Measurements from ENCODE around the gene CAST.
"Not testable (repeated sequence)": the region's sequence is repeated elsewhere in the genome, so short reads cannot be mapped to it uniquely, and the experiment has no call there.

The CAST gene

DNA sequence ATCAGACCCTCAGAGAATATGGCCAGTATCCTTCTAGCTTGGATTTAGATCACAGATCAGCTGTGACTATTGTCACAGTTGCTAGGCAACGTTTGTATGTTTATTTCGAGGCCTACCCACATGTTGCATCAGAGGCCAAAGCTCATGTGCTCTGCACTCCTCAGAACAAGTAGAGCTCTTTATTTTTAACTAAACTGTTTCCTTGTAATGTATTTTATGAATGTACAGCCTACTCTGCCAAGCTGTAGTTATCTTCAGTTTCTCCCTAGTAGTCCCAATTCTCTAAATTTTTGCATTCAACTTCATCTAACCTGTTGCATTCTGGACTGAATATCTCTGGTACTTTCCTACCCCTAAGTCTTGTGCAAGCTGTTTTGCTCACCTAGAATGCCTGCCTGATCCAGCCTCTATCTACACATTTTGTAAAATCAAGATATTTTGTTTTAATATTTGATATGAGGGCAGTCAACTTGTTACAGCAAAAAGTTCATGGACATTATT, 52.8 kb downstream of the CAST start:
- peak; percentile 72 for DNase-seq (ENCODE audit: low read depth)

DNA sequence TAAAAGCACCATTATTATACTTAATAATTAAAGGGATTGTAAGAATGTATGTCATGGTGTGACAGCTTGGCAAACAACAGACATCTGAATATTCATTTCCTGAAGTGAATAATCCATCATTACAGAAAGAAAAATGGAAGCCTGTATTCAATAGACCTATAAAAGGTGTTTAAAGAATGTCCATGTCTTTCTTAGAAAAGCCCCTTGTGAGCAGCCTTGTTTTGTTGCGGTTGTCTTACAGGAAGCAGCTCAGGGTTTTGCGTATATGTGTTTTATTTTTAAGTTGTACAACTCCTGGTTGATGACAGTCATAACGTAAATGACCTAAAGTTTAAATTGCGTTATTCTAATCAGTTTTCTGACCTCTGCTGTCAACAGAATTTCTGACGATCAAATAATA, 53.8 kb downstream of the CAST start:
- no peak for DNase-seq (ENCODE audit: low read depth)

DNA sequence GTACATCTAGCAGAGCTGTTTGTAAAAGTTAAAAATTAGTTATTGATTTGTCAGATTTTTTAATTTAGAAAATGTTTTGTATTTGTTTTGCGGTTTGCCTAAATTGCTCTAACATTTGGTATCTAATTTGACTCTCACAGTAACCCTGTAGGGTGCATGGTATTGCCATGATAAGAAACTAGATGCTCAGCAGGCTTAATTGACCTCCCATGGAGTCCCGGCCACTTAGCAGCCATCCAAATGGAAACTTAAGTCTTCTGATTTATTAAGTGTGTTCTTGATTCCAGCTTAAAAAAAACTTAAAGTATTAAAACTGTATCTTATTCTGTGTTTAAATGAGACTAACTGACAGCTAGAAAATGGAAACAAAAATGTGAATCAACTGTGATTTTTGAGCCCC, 54.5 kb downstream of the CAST start:
- DNase-seq (ENCODE audit: low read depth): no peak

DNA sequence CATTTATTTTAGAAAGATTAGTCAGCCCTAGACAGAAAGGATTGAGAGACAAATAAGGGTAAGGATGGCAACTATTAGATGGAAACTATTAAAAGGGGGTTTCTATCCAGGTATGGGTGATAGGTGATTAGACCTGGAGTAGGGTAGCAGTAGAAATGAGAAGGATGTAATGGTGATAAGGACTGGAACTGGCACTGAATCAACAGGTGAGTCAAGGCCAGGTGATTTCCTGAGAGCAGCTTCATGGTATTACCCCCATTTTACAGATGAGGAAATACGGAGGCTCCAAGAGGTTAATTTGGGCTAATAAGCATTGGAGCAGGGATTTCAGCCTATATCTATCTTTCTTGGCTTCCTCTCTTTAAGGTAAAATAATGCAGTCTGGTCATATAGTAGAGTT, 55.7 kb downstream of the CAST start:
- DNase-seq (ENCODE audit: low read depth): no peak

DNA sequence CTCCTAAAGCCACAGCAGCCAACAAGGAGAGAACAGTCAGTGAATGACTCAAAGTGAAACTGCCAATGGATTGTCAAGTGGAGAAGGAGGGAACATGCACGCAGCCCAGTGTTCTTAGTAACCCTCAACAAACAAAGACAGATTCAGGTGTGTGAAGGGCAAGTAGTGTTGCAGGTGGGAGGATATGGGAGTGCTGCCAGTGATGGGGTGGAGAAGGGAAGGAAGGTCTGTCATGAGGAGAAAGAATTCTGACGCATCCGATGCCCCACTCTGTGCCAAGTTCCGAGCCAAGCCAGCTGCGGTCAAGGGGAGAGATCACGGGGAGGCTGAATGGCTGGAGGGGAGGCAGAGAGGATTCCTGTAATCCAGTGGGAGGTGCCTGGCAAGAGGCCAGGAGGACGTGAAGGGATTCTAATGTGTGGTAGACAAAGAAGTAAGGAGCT, 56.5 kb downstream of the CAST start:
- no peak for DNase-seq (ENCODE audit: low read depth)

DNA sequence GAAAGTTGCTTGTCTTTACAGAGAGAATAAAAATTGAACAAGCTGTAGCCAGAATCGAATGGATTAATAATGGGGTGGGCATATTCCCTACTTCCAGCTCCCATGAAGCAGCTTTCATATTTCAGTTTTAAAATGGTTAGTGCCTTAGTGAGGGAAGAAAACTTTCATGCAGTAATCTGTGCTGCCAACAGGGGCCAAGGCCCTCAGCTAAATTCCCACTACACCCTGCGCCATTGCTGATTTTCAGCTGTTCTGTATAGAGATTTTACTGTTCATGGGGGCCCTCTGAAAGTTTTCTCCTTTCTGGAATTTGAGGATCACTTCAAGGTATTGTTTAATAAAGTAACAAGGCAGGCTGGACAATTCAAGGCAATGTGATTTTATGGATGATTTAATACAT, 58.2 kb downstream of the CAST start:
- DNase-seq (ENCODE audit: low read depth): no peak

DNA sequence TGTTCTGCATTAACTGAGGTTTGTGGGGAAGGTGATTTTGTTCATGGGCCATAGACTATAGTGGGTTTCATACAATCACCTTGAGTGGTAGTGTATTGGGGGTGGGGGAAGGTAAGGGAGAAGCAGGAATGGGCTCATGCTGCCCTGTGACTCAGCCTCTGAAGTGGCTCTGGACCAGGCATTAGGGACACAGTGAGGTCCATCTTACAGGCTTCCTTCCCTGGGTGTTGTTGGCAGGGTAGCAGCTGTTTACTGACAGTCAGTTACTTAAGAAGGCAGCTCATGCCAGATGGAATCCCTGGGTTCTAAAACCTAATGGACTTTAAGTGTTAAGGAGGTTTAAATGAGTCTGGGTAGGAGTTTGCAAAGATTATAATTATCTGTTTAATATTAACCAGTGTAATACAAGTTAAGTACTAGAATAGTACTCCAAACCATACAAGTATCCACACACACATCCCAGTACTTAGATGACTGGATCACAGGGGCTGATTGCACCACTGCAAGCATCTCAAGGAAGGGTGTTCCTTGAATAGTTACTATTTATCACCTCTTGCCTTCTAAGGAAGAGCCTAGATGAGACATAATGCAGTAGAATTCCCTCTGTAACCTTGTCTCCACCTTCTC, 59.3 kb downstream of the CAST start:
- DNase-seq (ENCODE audit: low read depth): no peak

DNA sequence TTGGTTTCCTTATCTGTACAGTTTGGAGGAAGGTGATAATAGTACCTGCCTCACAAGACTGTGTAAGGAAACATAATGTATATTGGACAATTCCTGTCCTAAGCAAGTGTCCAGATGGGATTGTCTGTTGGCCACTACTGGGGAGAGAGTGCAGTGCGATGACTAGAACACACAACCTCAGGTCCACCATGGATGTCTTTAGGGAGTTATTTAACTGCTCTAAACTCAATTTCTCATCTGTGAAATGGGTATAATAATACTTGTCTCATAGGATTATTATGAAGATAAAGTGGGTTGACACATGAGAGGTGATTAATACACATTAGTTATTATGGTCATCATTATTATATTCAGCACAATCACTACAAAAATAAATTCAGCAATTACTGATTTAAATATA, 63.1 kb downstream of the CAST start:
- DNase-seq (ENCODE audit: low read depth): no peak

DNA sequence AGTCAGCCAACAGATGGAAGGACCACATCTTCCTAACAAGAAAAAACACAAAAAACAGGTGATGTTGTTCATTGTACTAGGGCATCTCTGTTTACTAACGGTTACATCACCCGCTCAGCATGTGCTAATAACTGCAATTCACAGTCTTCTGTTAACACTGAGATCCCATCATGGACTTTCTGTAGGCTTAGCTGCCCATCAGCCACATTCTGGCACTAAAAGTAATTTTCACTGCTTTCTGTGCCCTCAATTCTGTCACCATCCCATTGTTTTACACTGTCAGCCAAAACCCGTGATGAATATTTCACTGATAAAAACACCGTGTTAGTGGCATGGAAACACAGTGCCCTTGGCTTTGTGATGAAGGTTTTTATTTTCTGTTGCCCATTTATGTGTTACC, 64.6 kb downstream of the CAST start:
- no peak for DNase-seq (ENCODE audit: low read depth)

DNA sequence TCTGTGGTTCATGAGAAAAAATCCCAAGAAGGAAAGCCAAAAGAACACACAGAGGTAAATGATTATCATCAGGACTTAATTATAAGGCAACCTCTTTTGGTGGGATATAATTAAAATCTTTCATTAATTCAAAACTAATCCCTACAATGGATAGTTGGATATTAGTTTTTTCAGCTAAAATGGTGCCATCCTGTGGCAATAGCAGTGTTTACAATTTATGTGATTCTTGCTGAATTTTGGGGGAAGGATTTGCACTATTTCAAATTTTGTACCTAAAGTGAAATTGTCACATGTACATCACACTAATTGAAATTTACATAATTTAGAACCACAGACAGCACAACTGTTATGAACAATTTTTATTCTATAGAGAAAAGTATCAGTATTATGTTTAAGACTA, 67.0 kb downstream of the CAST start:
- DNase-seq (ENCODE audit: low read depth): no peak

DNA sequence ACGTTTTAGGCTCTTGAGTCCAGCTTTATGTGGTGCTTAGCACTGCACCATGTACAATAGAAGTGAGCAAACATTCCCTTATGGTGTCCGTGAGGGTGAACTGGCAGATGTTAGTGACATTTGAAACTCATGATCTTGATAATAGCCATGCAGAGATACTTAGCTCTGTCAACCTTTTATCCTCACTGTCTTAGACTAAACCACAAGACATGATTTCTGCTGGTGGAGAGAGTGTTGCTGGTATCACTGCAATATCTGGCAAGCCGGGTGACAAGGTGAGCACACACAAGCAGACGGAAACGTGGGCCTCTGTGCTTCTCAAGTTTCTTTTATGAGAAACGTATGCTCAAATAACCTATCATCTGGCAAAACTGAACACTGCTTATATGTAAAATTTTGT, 68.4 kb downstream of the CAST start:
- no peak for DNase-seq (ENCODE audit: low read depth)

DNA sequence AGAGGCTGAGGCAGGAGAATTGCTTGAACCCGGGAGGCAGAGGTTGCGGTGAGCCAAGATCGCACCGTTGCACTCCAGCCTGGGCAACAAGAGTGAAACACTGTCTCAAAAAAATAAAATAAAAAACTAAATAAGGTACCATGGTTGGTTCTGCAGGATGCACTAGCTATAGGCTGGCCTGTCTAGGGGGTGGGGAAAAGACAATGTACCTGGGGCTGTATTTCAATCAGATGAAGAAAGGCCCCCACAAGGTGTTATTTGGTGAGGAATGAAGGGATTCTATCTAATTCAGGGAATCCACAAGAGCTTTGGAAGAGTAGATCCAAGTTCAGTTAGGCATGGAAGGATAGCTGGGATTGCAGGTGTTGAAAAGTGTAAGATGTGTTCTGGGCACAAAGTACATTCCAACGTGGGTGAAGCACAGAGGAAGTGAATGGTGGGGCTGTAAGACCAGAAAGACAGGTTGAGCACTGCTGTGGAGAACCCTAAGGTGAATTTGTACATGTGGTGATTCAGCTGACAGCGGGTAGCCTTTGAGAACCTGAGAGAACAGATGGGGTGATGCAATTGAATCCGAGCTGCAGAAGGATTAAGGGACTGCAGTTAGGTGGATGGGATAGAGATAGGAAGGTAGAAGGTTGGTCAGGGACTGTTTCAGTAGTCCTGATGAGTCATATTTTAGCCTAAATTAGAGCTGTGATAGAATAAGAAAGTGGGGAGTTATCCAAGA, 71.8 kb downstream of the CAST start:
- DNase-seq (ENCODE audit: low read depth): no peak

DNA sequence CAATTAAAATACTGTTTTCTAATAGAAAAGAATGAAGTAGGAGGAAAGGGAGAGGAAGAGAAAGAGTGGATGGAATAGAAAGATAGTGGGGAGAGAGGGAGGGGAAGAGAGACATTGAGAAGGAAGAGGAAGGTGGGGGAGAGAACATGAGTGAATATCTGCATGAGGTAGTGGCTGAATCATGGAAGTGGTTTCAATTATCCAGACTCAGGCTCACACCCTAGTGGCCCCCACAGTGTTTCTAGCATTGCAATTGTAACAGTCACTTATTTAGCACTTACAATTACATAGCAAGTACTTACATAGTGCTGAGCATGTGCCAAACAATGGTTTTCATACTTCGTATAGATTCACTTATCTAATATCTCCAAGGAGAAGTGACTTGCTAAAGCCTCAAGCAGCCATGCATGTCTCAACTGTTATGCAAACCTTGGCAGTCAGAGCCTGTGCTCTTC, 72.7 kb downstream of the CAST start:
- DNase-seq (ENCODE audit: low read depth): no peak

DNA sequence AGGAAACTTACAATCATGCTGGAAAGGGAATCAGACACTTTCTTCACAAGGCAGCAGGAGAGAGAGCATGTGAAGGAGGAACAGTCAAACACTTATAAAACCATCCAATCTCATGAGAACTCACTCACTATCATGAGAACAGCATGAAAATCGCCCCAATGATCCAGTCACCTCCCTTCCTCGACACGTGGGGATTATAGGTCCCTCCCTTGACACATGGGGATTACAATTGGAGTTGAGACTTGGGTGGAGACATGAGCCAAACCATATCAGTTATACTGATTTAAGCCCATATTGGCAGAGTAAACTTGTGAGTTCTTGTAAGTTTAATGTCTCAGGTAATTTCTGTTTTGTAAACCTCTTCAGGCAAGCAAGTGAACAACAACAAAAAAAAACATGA, 74.8 kb downstream of the CAST start:
- DNase-seq (ENCODE audit: low read depth): no peak

DNA sequence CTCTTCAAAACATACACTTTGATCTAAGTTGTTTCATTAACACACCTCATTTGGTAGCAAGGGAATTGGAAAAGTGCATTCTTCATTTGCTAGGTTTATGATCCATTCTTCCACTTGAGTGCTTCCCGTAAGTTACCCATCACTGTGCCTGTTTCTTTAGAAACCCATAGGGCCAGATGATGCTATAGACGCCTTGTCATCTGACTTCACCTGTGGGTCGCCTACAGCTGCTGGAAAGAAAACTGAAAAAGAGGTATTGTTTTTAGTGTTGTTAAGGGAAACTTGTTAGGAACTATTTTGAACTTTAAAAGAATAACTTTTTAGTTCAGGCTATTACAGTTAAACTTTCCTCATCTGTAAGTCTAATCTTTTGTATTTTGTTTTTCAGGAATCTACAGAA, 78.9 kb downstream of the CAST start:
- DNase-seq (ENCODE audit: low read depth): no peak

DNA sequence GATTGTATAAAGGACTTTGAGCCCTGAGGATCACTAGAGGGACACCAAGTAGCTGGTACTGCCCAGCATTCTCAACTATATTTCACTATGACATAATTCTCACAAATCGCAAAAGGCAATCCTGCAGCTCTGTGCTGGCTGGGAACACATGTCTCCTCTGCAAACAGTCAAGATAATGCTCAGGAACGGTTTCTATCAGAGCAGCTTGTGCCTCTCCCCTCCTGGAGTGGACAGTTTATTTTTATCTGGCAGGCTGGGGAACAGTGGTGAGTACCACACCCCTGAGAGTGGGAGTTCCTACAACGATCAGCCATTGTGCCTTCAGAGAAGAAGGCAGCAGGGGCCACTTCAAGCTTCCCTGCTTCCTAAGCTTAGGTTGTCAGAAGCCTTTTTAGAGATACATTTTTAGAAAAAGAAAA, 79.7 kb downstream of the CAST start:
- DNase-seq (ENCODE audit: low read depth): no peak

DNA sequence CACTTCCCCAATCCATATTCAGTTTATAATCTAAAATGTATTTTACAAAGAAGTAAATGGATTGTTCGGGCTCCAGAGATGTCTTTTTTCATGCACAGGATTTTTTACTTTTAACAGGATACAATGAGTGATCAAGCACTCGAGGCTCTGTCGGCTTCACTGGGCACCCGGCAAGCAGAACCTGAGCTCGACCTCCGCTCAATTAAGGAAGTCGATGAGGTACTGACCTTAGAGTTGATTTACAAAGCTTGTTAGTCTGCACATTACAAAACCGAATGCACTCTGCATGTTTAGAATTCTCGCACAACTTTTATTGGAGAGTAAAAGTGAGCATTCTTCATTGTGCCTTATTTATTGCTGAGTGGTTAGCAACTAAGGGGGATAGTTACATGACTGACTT, 80.4 kb downstream of the CAST start:
- DNase-seq (ENCODE audit: low read depth): no peak

DNA sequence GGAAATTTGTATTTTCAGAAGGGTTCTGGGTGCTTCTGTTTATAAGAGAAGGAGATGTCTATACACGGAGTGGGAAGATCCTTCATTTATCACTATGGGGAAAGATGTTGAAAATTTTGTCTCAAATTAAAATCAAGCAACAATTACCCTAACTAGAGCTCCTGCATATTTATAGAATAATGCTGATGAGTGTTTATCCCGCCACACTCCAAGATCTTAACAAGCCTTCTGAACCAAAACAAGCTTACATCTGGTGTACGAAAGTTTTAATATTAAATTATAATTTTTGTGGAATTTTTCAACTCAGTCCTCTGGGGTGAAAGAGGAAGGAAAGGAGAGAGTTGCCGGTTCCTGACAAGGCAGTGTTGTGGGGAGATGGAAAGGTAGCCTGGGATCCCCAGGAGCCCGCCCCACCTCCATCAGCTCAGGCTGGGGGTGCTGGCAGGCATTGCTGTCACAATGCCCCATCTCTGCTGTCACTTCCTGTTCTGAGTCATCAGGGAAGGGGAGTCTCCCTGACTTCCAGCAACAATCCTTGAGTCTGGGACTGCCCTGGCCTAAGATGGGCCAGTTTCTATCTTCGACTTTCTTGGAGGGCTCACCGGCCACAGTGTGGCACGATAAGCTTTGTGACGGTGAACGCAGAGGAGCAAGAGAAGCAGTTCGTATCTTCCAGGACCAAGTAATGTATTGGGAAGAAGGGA, 81.0 kb downstream of the CAST start:
- no peak for DNase-seq (ENCODE audit: low read depth)

DNA sequence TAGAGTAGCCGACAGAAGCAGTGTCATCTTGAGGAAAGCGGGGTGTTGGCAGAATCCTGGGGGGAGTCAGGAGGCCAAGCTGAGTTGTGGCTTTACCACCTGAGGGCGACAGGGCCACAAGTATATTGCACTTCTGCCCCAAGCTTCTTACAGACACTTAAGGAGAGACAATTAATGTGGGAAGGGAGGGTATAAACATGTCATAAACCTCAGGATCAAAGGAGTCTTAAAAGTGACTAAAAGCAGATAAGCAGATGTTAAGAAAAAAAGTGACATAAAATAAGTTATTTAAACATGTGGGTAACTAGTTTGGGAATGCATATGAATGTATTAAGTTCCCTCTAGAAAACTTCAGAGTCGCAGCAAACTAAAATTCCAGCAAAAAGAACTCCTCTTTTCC, 81.6 kb downstream of the CAST start:
- no peak for DNase-seq (ENCODE audit: low read depth)

DNA sequence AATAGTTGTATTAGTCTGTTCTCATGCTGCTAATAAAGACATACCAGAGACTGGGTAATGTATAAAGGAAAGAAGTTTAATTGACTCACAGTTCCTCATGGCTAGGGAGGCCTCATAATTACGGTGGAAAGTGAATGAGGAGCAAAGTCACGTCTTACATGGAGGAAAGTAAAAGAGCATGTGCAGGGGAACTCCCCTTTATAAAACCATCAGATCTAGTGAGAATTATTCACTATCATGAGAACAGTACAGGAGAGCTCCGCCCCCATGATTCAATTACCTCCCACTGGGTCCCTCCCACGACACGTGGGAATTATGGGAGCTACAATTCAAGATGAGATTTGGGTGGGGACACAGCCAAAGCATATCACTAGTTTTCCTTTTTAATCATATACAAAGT, 82.0 kb downstream of the CAST start:
- DNase-seq (ENCODE audit: low read depth): not testable (repeated sequence)

DNA sequence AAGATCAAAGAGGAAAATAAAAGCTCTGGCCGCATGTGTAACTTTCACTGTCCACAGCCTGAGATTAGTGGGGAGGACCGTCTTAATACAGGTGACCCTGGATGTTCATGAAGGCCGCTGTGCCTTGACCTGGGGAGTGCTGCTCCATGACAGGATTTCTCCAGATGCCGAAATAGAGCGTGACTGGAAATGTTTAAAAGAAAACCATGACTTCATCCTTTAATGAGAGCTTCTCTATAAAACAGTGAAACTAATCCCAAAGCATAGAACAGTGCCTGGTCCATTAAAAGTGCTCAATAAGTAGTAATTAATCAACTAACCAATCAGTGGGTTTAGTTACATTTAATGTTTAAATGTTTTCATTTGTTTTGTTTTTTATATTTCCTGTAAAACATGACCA, 82.8 kb downstream of the CAST start:
- no peak for DNase-seq (ENCODE audit: low read depth)

DNA sequence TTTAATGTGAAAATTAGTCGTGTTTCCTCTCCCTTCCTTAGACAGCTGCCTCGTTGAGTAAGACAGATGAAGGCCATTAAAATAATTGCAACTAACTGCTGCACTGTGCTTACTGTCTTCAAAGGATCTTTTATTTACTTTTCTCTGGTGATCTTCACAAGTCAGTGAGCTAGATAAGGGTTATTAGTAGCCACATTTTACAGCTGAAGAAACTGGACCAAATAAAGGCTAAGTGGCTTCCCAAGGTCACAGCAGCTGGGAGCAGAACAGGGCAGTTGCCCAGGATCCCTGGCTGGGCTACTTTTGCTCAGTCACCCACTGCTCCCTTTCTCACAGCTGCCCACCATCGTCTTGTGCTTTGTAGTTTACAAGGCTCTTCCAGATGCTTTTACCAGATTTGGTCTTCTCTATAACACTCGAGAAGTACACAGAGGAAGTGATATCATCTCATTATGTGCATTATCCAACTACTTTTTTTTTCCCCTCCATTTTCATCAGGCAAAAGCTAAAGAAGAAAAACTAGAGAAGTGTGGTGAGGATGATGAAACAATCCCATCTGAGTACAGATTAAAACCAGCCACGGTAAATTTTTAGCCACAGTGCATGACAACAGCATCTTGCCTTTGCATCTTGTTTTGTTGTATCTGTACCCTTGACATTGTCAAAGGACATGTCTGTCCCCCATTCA, 83.8 kb downstream of the CAST start:
- peak; percentile 32 for DNase-seq (ENCODE audit: low read depth)

DNA sequence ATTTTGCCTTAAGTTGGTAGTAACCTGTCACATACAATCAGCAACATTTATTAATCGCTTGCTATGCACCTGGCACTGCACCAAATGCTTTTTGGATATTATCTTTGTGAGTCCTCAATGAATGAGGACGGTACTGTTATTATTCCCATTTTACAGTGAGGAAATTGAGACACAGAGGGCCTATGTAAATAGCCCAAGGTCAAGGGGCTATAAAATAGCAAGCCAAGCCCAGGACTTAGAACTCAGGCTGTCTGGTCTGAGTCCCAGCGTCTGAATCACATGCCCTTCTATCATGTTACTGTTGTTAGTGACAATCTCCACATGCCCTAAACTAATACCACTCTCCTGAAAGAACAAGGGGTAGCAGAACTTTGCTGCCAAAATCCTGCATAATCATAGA, 85.5 kb downstream of the CAST start:
- DNase-seq (ENCODE audit: low read depth): no peak

All from GM04504 (cell line).